ENCODE data around the gene SLC26A8.
A peak's percentile ranks its signal among the peaks of the same experiment; 100 is the strongest.
"Not testable (repeated sequence)": the region's sequence is repeated elsewhere in the genome, so short reads cannot be mapped to it uniquely, and the experiment has no call there.

Gene SLC26A8

GRCh38 chr6:35941170-35941569 lies 83.3 kb downstream of the SLC26A8 start:
- not testable (repeated sequence) for DNase-seq

- DNase-seq: not testable (repeated sequence)
Observed at GRCh38 chr6:35940014-35940413, 84.4 kb downstream of the SLC26A8 start.

- not testable (repeated sequence) for DNase-seq
Observed at GRCh38 chr6:35939259-35939658, 85.2 kb downstream of the SLC26A8 start.

- no peak for DNase-seq
Observed at GRCh38 chr6:35936681-35937359, 87.6 kb downstream of the SLC26A8 start.

- DNase-seq: no peak
Observed at GRCh38 chr6:35935469-35935868, 89.0 kb downstream of the SLC26A8 start.

DNA sequence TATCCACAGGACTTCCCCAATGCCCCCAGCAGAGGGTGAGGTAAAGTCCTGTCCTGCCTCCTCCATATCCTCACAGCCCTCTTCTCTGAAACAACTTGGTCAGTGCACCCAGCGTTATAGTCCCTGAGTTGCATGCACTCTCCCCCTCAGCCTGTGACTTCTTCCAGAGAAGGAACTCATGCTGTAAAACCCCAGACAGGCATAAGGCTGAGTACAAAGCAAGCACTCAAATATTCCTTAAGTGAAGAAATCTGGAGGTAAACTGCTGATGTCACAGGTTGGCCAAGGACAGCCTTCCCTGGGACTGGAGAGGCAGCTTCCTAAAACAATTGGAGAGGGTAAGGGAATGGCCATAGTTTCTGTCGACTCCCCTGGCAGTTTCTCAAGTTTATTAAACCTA lies 90.6 kb downstream of the SLC26A8 start:
- DNase-seq: no peak

- DNase-seq: not testable (repeated sequence)
Observed at GRCh38 chr6:35931873-35932272, 92.6 kb downstream of the SLC26A8 start.

DNA sequence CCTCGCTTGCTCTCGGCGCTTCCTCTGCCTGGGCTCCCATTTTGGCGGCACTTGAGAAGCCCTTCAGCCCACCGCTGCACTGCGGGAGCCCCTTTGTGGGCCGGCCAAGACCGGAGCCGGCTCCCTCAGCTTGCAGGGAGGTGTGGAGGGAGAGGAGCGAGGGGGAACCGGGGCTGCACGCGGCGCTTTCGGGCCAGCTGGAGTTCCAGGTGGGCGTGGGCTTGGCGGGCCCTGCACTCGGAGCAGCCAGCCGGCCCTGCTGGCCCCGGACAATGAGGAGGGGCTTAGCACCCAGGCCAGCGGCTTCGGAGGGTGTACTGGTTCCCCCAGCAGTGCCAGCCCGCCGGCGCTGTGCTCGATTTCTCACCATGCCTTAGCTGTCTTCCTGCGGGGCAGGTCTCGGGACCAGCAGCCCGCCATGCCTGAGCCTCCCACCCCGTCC lies 93.3 kb downstream of the SLC26A8 start:
- no peak for DNase-seq

GRCh38 chr6:35929601-35930000 lies 94.8 kb downstream of the SLC26A8 start:
- DNase-seq: no peak

GRCh38 chr6:35926509-35927215 lies 97.8 kb downstream of the SLC26A8 start:
- DNase-seq: no peak

GRCh38 chr6:35925961-35926360 lies 98.5 kb downstream of the SLC26A8 start:
- no peak for DNase-seq

GRCh38 chr6:35924146-35924545 lies 100.3 kb downstream of the SLC26A8 start:
- no peak for DNase-seq

DNA sequence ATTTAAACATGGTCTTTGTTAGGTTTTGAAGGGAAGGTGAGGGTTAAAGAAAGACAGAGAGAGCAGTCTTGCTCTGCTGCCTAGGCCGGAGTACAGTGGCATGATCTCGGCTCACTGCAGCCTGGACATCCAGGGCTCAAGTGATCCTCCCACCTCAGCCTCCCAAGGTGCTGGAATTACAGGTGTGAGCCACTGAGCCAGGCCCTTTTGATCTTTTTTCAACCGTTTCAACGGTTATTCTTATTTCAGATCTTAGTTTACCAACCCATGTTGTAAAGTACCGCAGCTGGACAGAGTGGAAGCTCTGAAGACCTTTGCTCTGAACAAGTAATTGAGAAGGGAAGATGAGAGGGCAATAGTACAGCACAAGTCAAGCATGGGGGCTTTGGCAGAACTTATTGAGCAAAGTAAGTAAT lies 102.3 kb downstream of the SLC26A8 start:
- no peak for DNase-seq

DNA sequence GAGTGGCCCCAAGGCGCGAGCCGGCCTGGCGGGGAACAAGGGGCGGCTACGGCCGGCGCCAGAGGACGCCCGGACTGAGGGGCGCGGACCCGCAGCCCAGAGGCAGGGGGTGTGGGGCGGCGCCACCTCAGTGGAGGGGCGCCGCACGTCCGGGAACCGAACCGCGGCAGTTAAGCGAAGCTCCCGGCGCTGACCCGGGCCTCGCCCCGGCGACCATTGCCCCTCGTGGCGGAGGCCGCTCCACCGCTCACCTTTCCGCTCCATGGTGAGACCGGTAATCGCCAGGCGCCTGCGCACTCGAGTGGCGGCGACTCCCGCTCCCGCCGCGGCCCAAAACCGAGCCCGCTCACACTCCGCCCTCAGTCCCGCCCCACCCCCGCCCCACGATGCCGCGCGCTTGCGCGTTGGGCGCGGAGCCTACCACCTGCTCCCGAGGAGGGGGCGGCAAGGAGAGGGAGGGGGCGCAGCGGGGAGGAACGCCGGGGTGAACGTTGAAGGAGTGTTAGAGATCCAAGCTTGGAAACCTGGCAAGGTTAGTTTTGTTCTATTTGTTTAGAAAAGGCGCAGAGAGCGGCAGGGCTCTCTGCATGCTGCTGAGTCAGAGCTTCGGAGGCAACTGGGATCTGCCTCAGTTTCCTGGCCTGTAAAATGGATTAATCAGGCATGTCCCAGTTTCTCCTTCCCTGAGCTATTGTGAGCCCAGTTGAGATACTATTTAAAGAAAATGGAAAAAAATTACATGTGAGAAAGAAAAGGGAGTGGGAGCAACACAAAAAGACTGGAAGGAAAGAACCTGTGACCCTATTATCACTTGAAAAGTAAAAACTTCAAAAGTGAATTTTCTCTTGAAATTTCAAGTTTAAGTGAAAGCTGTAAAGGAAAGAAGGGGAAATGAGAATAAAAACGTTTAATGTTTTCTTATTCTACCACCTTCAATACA lies 103.4 kb downstream of the SLC26A8 start, which contains the start of gene SRPK1:
SRPK1 (minus strand) TSS at position 306 of the 940 bp plus-strand sequence; CDS start at position 264, 42 bp downstream.
- DNase-seq: peak; percentile 87

DNA sequence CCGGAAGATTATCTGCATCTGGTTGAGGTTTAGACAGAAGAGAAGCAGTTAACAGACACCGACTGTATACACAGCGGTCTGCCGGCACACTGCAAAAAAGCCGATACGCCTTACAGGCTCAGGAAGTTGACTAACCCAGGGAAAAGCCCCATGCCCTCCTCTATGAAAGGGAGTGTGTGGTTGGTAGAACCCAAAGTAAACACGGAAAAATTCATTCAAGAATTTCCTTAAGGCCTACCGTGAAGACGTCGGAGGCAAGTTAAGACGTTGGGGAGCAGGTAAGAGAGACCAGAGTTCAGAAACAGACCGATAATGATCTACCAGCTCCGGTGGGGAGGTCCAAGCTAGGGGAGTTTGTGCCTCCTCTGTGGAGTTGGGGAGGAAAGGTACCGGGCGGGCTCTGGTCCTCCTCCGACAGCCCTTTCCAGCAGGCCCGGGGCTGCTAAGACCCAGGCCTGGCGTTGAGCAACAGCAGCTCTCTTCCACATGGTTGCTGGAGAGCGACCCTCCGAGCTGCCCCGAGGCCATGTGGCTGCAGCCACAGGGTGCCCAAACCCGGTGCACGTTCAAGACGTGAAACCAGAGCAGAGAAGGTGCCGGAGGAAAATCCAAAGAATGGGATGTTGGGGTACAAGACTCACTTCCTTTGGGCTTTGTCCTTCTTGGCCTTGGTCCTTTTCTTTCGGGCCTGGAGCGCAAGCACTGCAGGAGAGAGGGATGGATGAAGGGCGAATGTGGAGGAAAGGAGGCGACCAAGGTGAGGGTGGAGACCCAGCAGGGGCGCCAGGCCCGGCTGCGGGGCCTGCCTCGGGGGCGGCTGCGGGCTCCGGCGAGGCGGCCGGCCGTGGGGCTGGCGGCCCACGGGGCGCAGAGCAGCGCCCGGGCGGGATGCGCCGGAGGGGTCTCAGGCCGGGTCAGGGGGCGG lies 104.4 kb downstream of the SLC26A8 start:
- peak; percentile 57 for DNase-seq

DNA sequence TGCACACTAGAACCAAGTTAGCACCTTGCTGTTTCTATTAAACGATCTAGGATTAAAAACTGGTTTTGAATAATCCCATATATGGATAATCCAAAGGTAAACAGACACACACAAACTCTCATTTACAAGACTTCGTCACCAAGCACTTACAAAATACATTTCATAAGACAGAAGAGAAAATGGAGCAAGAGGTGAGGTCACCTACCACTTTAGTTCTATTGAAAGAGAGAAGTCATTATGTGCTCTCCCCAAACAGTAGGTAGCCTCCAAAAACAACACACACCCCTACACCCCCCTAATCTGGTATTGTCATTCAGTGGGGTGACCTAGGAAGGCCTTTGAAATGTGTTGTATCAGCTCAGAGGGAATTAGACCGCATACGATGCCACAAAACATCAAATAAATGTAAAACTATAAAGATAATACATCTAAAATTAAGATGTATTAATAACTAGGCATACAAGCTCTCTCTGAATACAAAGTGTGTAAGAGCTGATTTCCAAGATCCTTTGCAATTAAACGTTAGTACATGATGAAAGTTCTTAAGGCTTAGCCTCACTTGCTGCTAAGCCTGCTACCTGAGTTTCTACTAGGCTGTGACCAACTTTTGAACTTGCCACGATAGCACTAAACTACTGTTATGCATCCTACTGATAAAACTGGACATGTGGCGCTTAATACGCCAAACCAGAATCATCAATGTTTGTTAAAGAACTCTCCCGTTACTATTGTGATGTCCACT lies 105.2 kb downstream of the SLC26A8 start:
- DNase-seq: no peak

DNA sequence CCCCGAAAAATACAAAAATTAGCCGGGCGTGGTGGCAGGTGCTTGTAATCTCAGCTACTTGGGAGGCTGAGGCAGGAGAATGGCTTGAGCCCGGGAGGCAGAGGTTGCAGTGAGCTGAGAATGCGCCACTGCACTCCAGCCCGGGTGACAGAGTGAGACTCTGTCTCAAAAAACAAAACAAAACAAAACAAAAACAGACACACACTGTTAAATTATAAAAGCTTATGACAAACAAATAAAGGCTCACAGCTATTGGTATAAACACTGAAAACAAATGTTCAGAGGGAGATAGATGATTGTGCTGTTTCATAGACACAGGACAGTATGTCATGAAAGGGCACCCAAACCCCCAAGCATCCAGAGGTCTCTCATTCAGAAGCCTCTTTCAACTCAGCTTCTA lies 107.5 kb downstream of the SLC26A8 start:
- DNase-seq: not testable (repeated sequence)

GRCh38 chr6:35916056-35916455 lies 108.4 kb downstream of the SLC26A8 start:
- DNase-seq: no peak

GRCh38 chr6:35914536-35914935 lies 109.9 kb downstream of the SLC26A8 start:
- DNase-seq: no peak

DNA sequence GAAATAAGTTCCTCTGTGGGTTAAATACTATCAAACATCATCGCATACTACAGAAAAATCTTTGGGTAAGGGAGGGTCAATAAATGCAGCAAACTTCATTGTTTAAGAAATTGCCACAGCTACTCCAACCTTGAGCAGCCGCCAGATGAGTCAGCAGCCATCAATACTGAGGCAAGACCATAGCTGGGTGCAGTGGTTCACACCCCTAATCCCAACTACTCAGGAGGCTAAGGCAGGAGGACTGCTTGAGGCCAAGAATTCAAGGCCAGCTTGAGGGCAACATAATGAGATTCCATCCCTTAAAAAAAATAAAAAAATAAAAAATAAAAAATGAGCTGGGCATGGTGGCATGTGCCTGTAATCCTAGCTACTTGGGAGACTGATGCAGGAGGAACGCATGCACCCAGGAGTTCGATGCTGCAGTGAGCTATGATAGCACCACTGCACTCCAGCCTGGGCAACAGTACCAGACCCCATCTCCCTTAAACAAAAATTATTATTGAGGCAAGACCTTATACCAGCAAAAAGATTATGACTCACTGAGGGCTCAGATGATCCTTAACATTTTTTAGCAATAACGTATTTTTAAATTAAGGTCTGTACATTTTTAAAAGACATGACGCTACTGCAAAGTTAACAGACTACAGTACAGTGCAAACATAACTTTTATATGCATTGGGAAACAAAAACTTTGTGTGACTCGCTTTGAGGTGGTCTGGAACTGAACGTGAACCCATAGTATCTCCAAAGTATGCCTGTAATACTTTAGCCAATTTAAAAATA lies 112.4 kb downstream of the SLC26A8 start:
- DNase-seq: no peak

Data from activated T-cell treated with anti-CD3 and anti-CD28 coated beads, Interleukin-2, amount 50 U/mL, for 1 hour (primary cell).